ENCODE data around the gene F12. TPM values are rescaled to one million over a fixed set of nuclear protein-coding genes. Genes with fewer than 3 reads are reported as not detected.

F12 gene
- total RNA-seq, 2 donors from 2014 or later, result 0.43 TPM; not detected in 1

- no peak overlapping the region for H3K27ac ChIP-seq
- no peaks in the 10 kb centered on the region for H3K9me3 ChIP-seq
- no peaks in the 10 kb centered on the region for H3K27me3 ChIP-seq
- DNase-seq (ENCODE audit: low spot score), result no peak
- H3K4me1 ChIP-seq, result peaks cover 0 to 36% of the 10 kb centered on the region in 2 donors
- no peak for TF ChIP-seq CTCF (IDR thresholded peaks at IDR 0.05)
- no peak overlapping the region for H3K4me3 ChIP-seq
- no peaks in the 10 kb centered on the region for H3K36me3 ChIP-seq
Measured at GRCh38 chr5:177369645-177370440, 39.5 kb downstream of the F12 start.

- TF ChIP-seq CTCF (IDR thresholded peaks at IDR 0.05), result peak; percentile 24 to 51
- no peak overlapping the region for H3K27ac ChIP-seq
- no peak overlapping the region for H3K4me3 ChIP-seq
- H3K4me1 ChIP-seq, result peaks cover 0 to 36% of the 10 kb centered on the region in 2 donors
- no peak for DNase-seq (ENCODE audit: low spot score)
- no peaks in the 10 kb centered on the region for H3K36me3 ChIP-seq
- no peaks in the 10 kb centered on the region for H3K27me3 ChIP-seq
- H3K9me3 ChIP-seq, result no peaks in the 10 kb centered on the region
Measured at GRCh38 chr5:177368869-177369644, 40.3 kb downstream of the F12 start.

- Histone ChIP-seq H3K4me1 (peaks cover 0 to 42% of the 10 kb centered on the region in 2 donors), H3K9me3 (no peaks in the 10 kb centered on the region), H3K27ac (no peak overlapping the region), H3K36me3 (no peaks in the 10 kb centered on the region), H3K4me3 (no peak overlapping the region), H3K27me3 (no peaks in the 10 kb centered on the region)
- no peak for TF ChIP-seq CTCF (IDR thresholded peaks at IDR 0.05)
- DNase-seq (ENCODE audit: low spot score), result no peak
Measured at GRCh38 chr5:177367981-177368868, 41.1 kb downstream of the F12 start.

GRCh38 chr5:177367323-177367848 lies 42.0 kb downstream of the F12 start:
- peak overlapping the region; percentile 36 to 50 for H3K4me3 ChIP-seq
- H3K4me1 ChIP-seq, result peaks cover 0 to 50% of the 10 kb centered on the region in 2 donors
- no peak for TF ChIP-seq CTCF (IDR thresholded peaks at IDR 0.05)
- H3K27ac ChIP-seq, result peak overlapping the region; percentile 86 to 87
- H3K36me3 ChIP-seq, result no peaks in the 10 kb centered on the region
- no peaks in the 10 kb centered on the region for H3K9me3 ChIP-seq
- no peaks in the 10 kb centered on the region for H3K27me3 ChIP-seq
- no peak for DNase-seq (ENCODE audit: low spot score)
